Uterus (tissue), 4 donors: ENCODE results near the gene SPATA21. TPM values are rescaled to one million over a fixed set of nuclear protein-coding genes. Genes with fewer than 3 reads are reported as not detected.

Experiments
- DNase-seq, 2 donors: peaks; one replicate each; pipeline ENCODE4 v3.0.0-alpha.2; 2019 to 2020
- H3K27ac ChIP-seq, 2 donors: fragments of 200-600 bp; sonication (generic); 1 replicate in 1 of 2; 2 replicates in 1 of 2; pipeline ENCODE4 v1.5.1; 2016 to 2018
- H3K27me3 ChIP-seq, 2 donors: fragments of 200-600 bp; sonication (generic); one replicate each; pipeline ENCODE4 v1.5.1; 2018 to 2019; ENCODE audit warnings: control low read depth in 1 of 2
- H3K36me3 ChIP-seq, 2 donors: fragments of 200-600 bp; sonication (generic); one replicate each; pipeline ENCODE4 v1.5.1; 2019; ENCODE audit warnings: control low read depth in 1 of 2
- H3K4me1 ChIP-seq, 2 donors: fragments of 200-600 bp; sonication (generic); one replicate each; pipeline ENCODE4 v1.5.1; 2018 to 2019; ENCODE audit warnings: control low read depth in 1 of 2
- H3K4me3 ChIP-seq, 2 donors: fragments of 200-600 bp; sonication (generic); 1 replicate in 1 of 2; 2 replicates in 1 of 2; pipeline ENCODE4 v1.5.1; 2018 to 2019; ENCODE audit warnings: mild to moderate bottlenecking in 1 of 2
- H3K9me3 ChIP-seq, 2 donors: fragments of 200-600 bp; sonication (generic); one replicate each; pipeline ENCODE4 v1.5.1; 2019; ENCODE audit warnings: control low read depth in 1 of 2
- POLR2A ChIP-seq, 2 donors: fragments of 450-650 bp; IDR thresholded peaks; one replicate each; pipeline ENCODE4 v1.6.1; 2016; ENCODE audit warnings: antibody characterized with exemption in 2 of 2, mild to moderate bottlenecking in 1 of 2, moderate library complexity in 1 of 2
- intact Hi-C: fragments of 100-400 bp; cut with DNase I; formaldehyde crosslinking; loops from one replicate; pipeline ENCODE4 v1.15.1; 2023; ENCODE audit warnings: low total_unique reads
- total RNA-seq, 4 donors: library from RNA; depleted of rRNA in 3 of 4; stranded (reverse); fragments of >200 nt in 3 of 4; gene quantifications; one replicate each; pipeline versions ENCODE4 v1.1.0 to v1.2.4, GENCODE V29; 2014 to 2023
- TF ChIP-seq, protein P1 (sequence below), 4 experiments: fragments of 200-600 bp in 2 of 4; fragments of 450-650 bp in 2 of 4; sonication (generic) in 2 of 4; IDR thresholded peaks; one replicate each; pipeline ENCODE4 v1.5.1; 2016 to 2019; ENCODE audit warnings: antibody characterized with exemption in 4 of 4, mild to moderate bottlenecking in 2 of 4, moderate library complexity in 1 of 4
- donor health status: DM: yes; HTN: yes; CAD: no.

Gene SPATA21
- total RNA-seq, 4 donors from 2014 or later, result 0.27 TPM; not detected in 3

DNA sequence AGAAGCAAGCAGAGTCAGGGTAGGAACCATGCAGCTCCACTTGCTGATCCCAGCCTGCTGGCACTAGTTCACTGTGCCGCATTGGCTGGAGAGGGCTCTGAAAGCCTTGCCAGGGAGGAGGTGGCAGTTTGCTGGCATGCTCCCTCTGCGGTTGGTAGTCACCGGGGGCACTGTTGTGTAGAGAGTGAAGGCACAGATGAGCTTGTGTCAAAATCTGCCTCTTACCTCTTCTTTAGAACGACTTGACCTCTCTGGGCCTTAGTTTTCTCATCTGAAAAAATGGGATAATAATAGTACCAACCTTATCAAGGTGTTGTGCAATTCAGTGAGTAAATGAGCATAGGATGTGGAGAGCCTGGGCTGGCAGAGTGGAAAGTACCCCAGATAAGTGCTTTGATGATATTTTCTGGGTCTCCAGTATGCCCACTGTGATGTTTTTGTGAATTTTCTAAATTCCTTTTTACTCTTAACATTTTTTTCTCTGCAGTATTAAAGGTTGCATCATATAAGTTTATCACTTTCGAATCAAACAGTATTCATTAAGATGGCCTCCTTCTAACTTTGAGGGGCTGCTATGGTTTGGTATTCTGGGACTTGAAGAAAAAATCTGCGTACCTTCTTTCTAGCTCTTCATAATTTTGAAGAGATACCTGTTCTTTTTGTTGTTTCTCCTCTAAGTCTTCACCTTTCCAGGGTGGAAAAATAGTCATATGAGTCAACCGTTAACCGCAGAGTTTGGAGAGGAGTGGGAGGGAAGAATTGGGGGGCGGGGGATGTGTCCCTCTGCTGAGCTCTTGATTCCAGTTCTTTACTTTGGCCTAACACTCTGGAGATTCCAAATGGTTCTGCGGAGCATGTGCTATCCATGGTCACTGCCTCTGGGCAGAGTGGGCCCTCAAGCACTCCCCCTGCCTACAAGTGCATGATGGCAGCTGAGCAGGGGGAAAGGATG lies 43.4 kb downstream of the SPATA21 start:
- Histone ChIP-seq H3K4me1 (peaks cover 5 to 14% of the 10 kb centered on the region in 2 donors), H3K27ac (peak overlapping the region in 1 of 2 donors; percentile 26), H3K36me3 (no peaks in the 10 kb centered on the region)

GRCh38 chr1:16392740-16393569 lies 44.3 kb downstream of the SPATA21 start:
- Histone ChIP-seq H3K27me3 (no peaks in the 10 kb centered on the region), H3K4me1 (peaks cover 5 to 14% of the 10 kb centered on the region in 2 donors), H3K36me3 (no peaks in the 10 kb centered on the region), H3K4me3 (no peak overlapping the region), H3K27ac (peak overlapping the region in 1 of 2 donors; percentile 26), H3K9me3 (no peaks in the 10 kb centered on the region)
- DNase-seq, result no peak
- intact Hi-C loops, result no loop called here
- TF ChIP-seq POLR2A (IDR thresholded peaks at IDR 0.05), result no peak
- TF ChIP-seq, protein P1, sequence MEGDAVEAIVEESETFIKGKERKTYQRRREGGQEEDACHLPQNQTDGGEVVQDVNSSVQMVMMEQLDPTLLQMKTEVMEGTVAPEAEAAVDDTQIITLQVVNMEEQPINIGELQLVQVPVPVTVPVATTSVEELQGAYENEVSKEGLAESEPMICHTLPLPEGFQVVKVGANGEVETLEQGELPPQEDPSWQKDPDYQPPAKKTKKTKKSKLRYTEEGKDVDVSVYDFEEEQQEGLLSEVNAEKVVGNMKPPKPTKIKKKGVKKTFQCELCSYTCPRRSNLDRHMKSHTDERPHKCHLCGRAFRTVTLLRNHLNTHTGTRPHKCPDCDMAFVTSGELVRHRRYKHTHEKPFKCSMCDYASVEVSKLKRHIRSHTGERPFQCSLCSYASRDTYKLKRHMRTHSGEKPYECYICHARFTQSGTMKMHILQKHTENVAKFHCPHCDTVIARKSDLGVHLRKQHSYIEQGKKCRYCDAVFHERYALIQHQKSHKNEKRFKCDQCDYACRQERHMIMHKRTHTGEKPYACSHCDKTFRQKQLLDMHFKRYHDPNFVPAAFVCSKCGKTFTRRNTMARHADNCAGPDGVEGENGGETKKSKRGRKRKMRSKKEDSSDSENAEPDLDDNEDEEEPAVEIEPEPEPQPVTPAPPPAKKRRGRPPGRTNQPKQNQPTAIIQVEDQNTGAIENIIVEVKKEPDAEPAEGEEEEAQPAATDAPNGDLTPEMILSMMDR (IDR thresholded peaks at IDR 0.05), result no peak

More for the DNA sequence above, 43.4 kb downstream of the SPATA21 start:
- intact Hi-C loops, result no loop called here
- Histone ChIP-seq H3K4me3 (no peak overlapping the region), H3K9me3 (no peaks in the 10 kb centered on the region), H3K27me3 (no peaks in the 10 kb centered on the region)
- DNase-seq, result no peak
- TF ChIP-seq, protein P1 (IDR thresholded peaks at IDR 0.05), result no peak
- TF ChIP-seq POLR2A (IDR thresholded peaks at IDR 0.05), result no peak

DNA sequence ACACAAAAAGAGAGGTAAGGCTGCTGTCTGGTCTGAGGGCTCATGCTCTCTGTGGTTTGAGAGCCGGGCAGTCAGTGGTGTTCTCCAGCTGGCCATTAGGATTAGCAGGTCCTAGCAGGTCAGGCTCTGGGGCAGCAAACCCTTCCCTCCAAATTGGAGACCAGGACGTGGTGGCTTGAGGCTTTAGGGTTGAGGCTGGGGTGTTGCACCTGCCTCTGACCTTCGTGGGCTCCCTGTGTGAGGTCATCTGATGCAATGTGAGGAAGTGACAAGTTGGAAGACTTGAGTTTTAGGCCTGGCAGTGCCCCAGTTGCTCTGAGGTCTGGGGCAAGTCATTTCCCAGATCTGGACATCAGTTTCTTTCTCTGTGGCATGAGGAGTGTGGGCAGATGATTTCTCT lies 45.8 kb downstream of the SPATA21 start:
- H3K4me1 ChIP-seq, result peaks cover 10 to 21% of the 10 kb centered on the region in 2 donors
- H3K4me3 ChIP-seq, result no peak overlapping the region
- no peak for TF ChIP-seq POLR2A (IDR thresholded peaks at IDR 0.05)
- TF ChIP-seq, protein P1 (IDR thresholded peaks at IDR 0.05), result no peak
- no peaks in the 10 kb centered on the region for H3K36me3 ChIP-seq
- H3K27me3 ChIP-seq, result no peaks in the 10 kb centered on the region
- DNase-seq, result no peak
- H3K27ac ChIP-seq, result peak overlapping the region in 1 of 2 donors; percentile 26
- H3K9me3 ChIP-seq, result no peaks in the 10 kb centered on the region
- intact Hi-C loops, result no loop called here

- Histone ChIP-seq H3K4me3 (peak overlapping the region; percentile 18 to 25), H3K27me3 (no peaks in the 10 kb centered on the region), H3K36me3 (no peaks in the 10 kb centered on the region), H3K9me3 (no peaks in the 10 kb centered on the region), H3K27ac (peak overlapping the region; percentile 70 to 79), H3K4me1 (peaks cover 27 to 30% of the 10 kb centered on the region in 2 donors)
- DNase-seq, result no peak
- intact Hi-C loops, result no loop called here
- no peak for TF ChIP-seq POLR2A (IDR thresholded peaks at IDR 0.05)
- TF ChIP-seq, protein P1 (IDR thresholded peaks at IDR 0.05), result no peak
Observed at GRCh38 chr1:16387201-16388188, 49.7 kb downstream of the SPATA21 start.
